ENCODE results near the gene ID4. TPM values are rescaled to one million over a fixed set of nuclear protein-coding genes. Genes with fewer than 3 reads are reported as not detected.

The ID4 gene
- total and polyA plus RNA-seq, 2 of the 8 experiments (the other 6 are each of a cell fraction or from before 2014, with no cell fraction given): 2.0 to 8.3 TPM

DNA sequence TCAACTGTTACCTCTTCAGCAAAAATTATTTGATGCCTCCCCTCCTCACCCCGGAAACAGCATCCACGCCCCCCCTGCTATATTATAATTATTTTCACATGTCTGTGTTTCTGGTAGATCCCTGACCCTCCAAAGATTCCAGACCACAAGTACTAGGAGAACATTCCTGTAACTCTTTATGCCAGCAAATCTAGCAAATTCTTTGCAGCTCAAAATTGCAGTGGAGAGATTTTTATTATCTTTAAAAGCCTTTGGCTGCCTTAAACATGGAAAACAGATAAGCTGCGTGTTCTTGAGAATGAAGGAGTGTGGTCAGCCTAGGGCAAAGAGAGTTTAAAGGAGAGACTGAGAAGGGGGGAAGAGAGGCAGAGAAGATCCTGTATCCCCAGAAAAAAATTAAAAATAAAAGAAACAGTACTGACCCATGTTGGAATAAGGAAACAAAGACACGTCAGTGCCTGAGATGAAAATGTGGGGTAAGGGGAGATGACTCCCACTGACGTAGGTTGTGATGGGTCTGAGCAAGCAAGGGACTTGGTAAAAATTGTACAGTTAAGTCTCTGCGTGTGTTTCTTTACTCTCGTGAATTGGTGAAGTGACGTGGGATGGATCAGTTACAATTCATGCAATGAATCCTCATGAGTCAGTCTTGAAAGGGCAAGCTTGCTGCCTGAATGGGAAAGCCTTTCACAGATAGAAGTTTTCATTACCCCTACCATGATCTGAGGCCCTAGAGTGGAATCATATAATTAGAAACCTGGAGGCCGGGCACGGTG, 8.3 kb downstream of the ID4 start:
- ChIA-PET POLR2A (ENCODE audit: partially characterized antibody) (interaction anchor here (0.7 to 1.4 kb wide), 2 partner anchors 8 to 171 kb away, joined by 3 to 8 read pairs; partner anchors contain the start of gene ID4), CTCF (ENCODE audit: partially characterized antibody) (interaction anchor here (1.2 kb wide), 1 partner anchor 178 kb away, joined by 4 read pairs; no protein-coding TSS in a partner anchor)
- H4K8ac ChIP-seq (ENCODE audit: extremely low read depth, insufficient read depth, low read length): no peak overlapping the region
- no peaks in the 10 kb centered on the region for H3K27me3 ChIP-seq (replicated peaks in 1 of 4; ENCODE audit: control insufficient read depth in 3 of 4, extremely low read depth in 1 of 4, insufficient read depth in 3 of 4, low read length in 3 of 4)
- H3K79me1 ChIP-seq (ENCODE audit: low read depth, low read length): no peaks in the 10 kb centered on the region
- no peak overlapping the region for H3K23ac ChIP-seq (ENCODE audit: insufficient read length)
- no peaks in the 10 kb centered on the region for H3K9me3 ChIP-seq (ENCODE audit: insufficient read depth in 2 of 2, low read depth in 1 of 2, low read length in 1 of 2)
- no peaks in the 10 kb centered on the region for H4K20me1 ChIP-seq (replicated peaks in 1 of 2; ENCODE audit: control insufficient read depth in 1 of 2, insufficient read depth in 2 of 2, low read length in 2 of 2)
- no peak overlapping the region for H3K18ac ChIP-seq (ENCODE audit: extremely low read depth, low read length)
- H3K56ac ChIP-seq (replicated peaks; ENCODE audit: insufficient read length, low read depth, low read length): no peak overlapping the region
- no peak overlapping the region for H2AK5ac ChIP-seq (ENCODE audit: low read depth, low read length)
- H2BK120ac ChIP-seq (replicated peaks; ENCODE audit: low read depth, low read length): no peak overlapping the region
- no peak overlapping the region for H3K4me2 ChIP-seq (ENCODE audit: insufficient read depth in 1 of 2, low read depth in 2 of 2, low read length in 2 of 2)
- no peak overlapping the region for H3K14ac ChIP-seq (ENCODE audit: insufficient read length)
- H2AFZ ChIP-seq (ENCODE audit: low read length): no peak overlapping the region
- no peak overlapping the region for H3K27ac ChIP-seq (ENCODE audit: low read depth, low read length)
- no peak overlapping the region for H2BK20ac ChIP-seq (ENCODE audit: low read length)
- no peak overlapping the region for H3K9ac ChIP-seq (replicated peaks in 1 of 4; ENCODE audit: extremely low read depth in 1 of 4, low read depth in 3 of 4, low read length in 3 of 4)
- no peak overlapping the region for H3K4ac ChIP-seq (replicated peaks; ENCODE audit: insufficient read length, low read depth, low read length)
- H3K23me2 ChIP-seq (ENCODE audit: low read depth, low read length): no peaks in the 10 kb centered on the region
- no peak overlapping the region for H4K91ac ChIP-seq (replicated peaks; ENCODE audit: insufficient read length, low read length)
- H3K4me3 ChIP-seq (ENCODE audit: extremely low read depth in 1 of 4, insufficient read depth in 2 of 4, low read depth in 3 of 4, low read length in 4 of 4): no peak overlapping the region
- DNase-seq (ENCODE audit: low read depth in 1 of 2, low spot score in 2 of 2) (no peak), FAIRE-seq (no peak)
- WGBS, 2 experiments (ENCODE audit: extremely low coverage in 1 of 2, insufficient coverage in 1 of 2, insufficient read length in 1 of 2, insufficient replicate concordance in 2 of 2, low coverage in 1 of 2, low lambda C conversion rate in 2 of 2, missing lambda C conversion rate in 1 of 2): 89% methylated on average over 10 of the region's 10 CpGs; no CpG with 5 or more reads in 1 of the 2 experiments
- H3K36me3 ChIP-seq (ENCODE audit: control insufficient read depth in 2 of 4, insufficient read depth in 4 of 4, low read length in 3 of 4): peaks cover 0 to 11% (median 0%) of the 10 kb centered on the region in 4 experiments; a peak in 1 of 8 replicates
- no peak overlapping the region for H2BK5ac ChIP-seq (ENCODE audit: low read depth, low read length)
- peaks cover 0 to 8% (median 2%) of the 10 kb centered on the region in 4 experiments; a peak in 2 of 7 replicates for H3K4me1 ChIP-seq (replicated peaks in 1 of 4; ENCODE audit: control insufficient read depth in 3 of 4, insufficient read depth in 4 of 4, low read length in 3 of 4)
- H3K79me2 ChIP-seq (ENCODE audit: control insufficient read depth in 1 of 2, insufficient read depth in 2 of 2, low read length in 2 of 2): peaks cover 0 to 8% of the 10 kb centered on the region in 2 experiments; a peak in 2 of 4 replicates
- H4K5ac ChIP-seq (ENCODE audit: insufficient read length, low read depth, low read length): no peak overlapping the region
- no peak overlapping the region for H2BK12ac ChIP-seq (ENCODE audit: low read depth, low read length)
- no peak overlapping the region for H2BK15ac ChIP-seq (ENCODE audit: low read length)
- TF ChIP-seq TAF1 (IDR thresholded peaks at IDR 0.05; ENCODE audit: low read depth, low read length): no peak
- no peak for TF ChIP-seq KDM4A (IDR thresholded peaks at IDR 0.05; ENCODE audit: low read depth, low read length, severe bottlenecking)
- TF ChIP-seq BACH1 (IDR thresholded peaks at IDR 0.05; ENCODE audit: low read length): no peak
- TF ChIP-seq EP300 (IDR thresholded peaks at IDR 0.05; ENCODE audit: borderline replicate concordance in 1 of 2, low read depth in 2 of 2, low read length in 2 of 2): no peak
- no peak for TF ChIP-seq ZNF274 (IDR thresholded peaks at IDR 0.05; ENCODE audit: borderline replicate concordance, extremely low read depth, low read length)
- no peak for TF ChIP-seq JUND (IDR thresholded peaks at IDR 0.05; ENCODE audit: low read length)
- TF ChIP-seq, protein P1, sequence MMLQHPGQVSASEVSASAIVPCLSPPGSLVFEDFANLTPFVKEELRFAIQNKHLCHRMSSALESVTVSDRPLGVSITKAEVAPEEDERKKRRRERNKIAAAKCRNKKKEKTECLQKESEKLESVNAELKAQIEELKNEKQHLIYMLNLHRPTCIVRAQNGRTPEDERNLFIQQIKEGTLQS (IDR thresholded peaks at IDR 0.05; ENCODE audit: insufficient read depth, low read depth, low read length): no peak
- TF ChIP-seq BRCA1 (IDR thresholded peaks at IDR 0.05; ENCODE audit: low read depth, low read length): no peak
- TF ChIP-seq NRF1 (IDR thresholded peaks at IDR 0.05; ENCODE audit: low read depth, low read length): no peak
- TF ChIP-seq TBP (IDR thresholded peaks at IDR 0.05; ENCODE audit: low read depth, low read length): no peak
- no peak for TF ChIP-seq CTBP2 (IDR thresholded peaks at IDR 0.05; ENCODE audit: borderline replicate concordance, insufficient read depth, insufficient read length, low read length)
- no peak for TF ChIP-seq SRF (IDR thresholded peaks at IDR 0.05; ENCODE audit: low read depth, low read length)

Data from H1 (cell line).